ENCODE data around the gene RNPEPL1. TPM values are rescaled to one million over a fixed set of nuclear protein-coding genes. Genes with fewer than 3 reads are reported as not detected.
A peak's percentile ranks its signal among the peaks of the same experiment; 100 is the strongest.

RNPEPL1 gene
- total RNA-seq, 1 donor from 2014 or later, result 91.8 TPM

GRCh38 chr2:240576436-240577205 lies 8.3 kb downstream of the RNPEPL1 start:
- DNase-seq (ENCODE audit: low spot score), result no peak

GRCh38 chr2:240577281-240578109 lies 9.2 kb downstream of the RNPEPL1 start:
- no peak for DNase-seq (ENCODE audit: low spot score)

GRCh38 chr2:240578110-240578450 lies 9.8 kb downstream of the RNPEPL1 start:
- no peak for DNase-seq (ENCODE audit: low spot score)

- DNase-seq (ENCODE audit: low spot score), result no peak
Measured at GRCh38 chr2:240578488-240578887, 10.2 kb downstream of the RNPEPL1 start.

GRCh38 chr2:240579071-240579762 lies 10.9 kb downstream of the RNPEPL1 start:
- DNase-seq (ENCODE audit: low spot score), result no peak

GRCh38 chr2:240579771-240580614 lies 11.7 kb downstream of the RNPEPL1 start:
- peak; percentile 55 for DNase-seq (ENCODE audit: low spot score)

GRCh38 chr2:240581811-240582210 lies 13.5 kb downstream of the RNPEPL1 start:
- no peak for DNase-seq (ENCODE audit: low spot score)

- DNase-seq (ENCODE audit: low spot score), result no peak
Measured at GRCh38 chr2:240582781-240583180, 14.5 kb downstream of the RNPEPL1 start.

- DNase-seq (ENCODE audit: low spot score), result no peak
Measured at GRCh38 chr2:240583774-240584173, 15.5 kb downstream of the RNPEPL1 start.

GRCh38 chr2:240584486-240585031 lies 16.3 kb downstream of the RNPEPL1 start:
- no peak for DNase-seq (ENCODE audit: low spot score)

GRCh38 chr2:240585101-240585500 lies 16.8 kb downstream of the RNPEPL1 start:
- DNase-seq (ENCODE audit: low spot score), result no peak

GRCh38 chr2:240585681-240586197 lies 17.5 kb downstream of the RNPEPL1 start:
- DNase-seq (ENCODE audit: low spot score), result no peak

GRCh38 chr2:240586198-240586918 lies 18.1 kb downstream of the RNPEPL1 start, which contains the start of gene CAPN10:
TSS of gene CAPN10 (plus strand) at chr2:240586734. CDS start at chr2:240586912, 178 bp downstream.
- DNase-seq (ENCODE audit: low spot score), result peak; percentile 99

GRCh38 chr2:240586919-240587800 lies 18.9 kb downstream of the RNPEPL1 start:
- DNase-seq (ENCODE audit: low spot score), result no peak

- no peak for DNase-seq (ENCODE audit: low spot score)
Measured at GRCh38 chr2:240588006-240588655, 19.8 kb downstream of the RNPEPL1 start.

- no peak for DNase-seq (ENCODE audit: low spot score)
Measured at GRCh38 chr2:240588669-240589068, 20.4 kb downstream of the RNPEPL1 start.

- no peak for DNase-seq (ENCODE audit: low spot score)
Measured at GRCh38 chr2:240589375-240589774, 21.1 kb downstream of the RNPEPL1 start.

- DNase-seq (ENCODE audit: low spot score), result no peak
Measured at GRCh38 chr2:240589850-240590525, 21.7 kb downstream of the RNPEPL1 start.

Data from mucosa of gallbladder (tissue), 1 donor.